HG03354 (cell line): ENCODE measurements around the gene ATP7A.
"Not testable (repeated sequence)": the region's sequence is repeated elsewhere in the genome, so short reads cannot be mapped to it uniquely, and the experiment has no call there.

Experiments
- ATAC-seq: cut with Tn5 transposase; IDR thresholded peaks from one replicate; pipeline ENCODE4 v1.9.1; 2021; ENCODE audit warnings: mild to moderate bottlenecking; ENCODE audit not compliant: unreplicated experiment, poor library complexity, severe bottlenecking

The ATP7A gene

GRCh38 chrX:77938083-77938680 is 27.7 kb downstream of the ATP7A start:
- no peak for ATAC-seq

- ATAC-seq = not testable (repeated sequence)
Measured at GRCh38 chrX:77945031-77945430, 34.5 kb downstream of the ATP7A start.

GRCh38 chrX:77945910-77946545 is 35.5 kb downstream of the ATP7A start:
- no peak for ATAC-seq

GRCh38 chrX:77946571-77946970 is 36.1 kb downstream of the ATP7A start:
- no peak for ATAC-seq

GRCh38 chrX:77949840-77950239 is 39.3 kb downstream of the ATP7A start:
- no peak for ATAC-seq

GRCh38 chrX:77952173-77952572 is 41.7 kb downstream of the ATP7A start:
- ATAC-seq = no peak

- ATAC-seq = no peak
Measured at GRCh38 chrX:77953302-77953701, 42.8 kb downstream of the ATP7A start.

- no peak for ATAC-seq
Measured at GRCh38 chrX:77953708-77954107, 43.2 kb downstream of the ATP7A start.

GRCh38 chrX:77960567-77960966 is 50.1 kb downstream of the ATP7A start:
- ATAC-seq = no peak

GRCh38 chrX:77961063-77961462 is 50.6 kb downstream of the ATP7A start:
- no peak for ATAC-seq

GRCh38 chrX:77962068-77962902 is 51.8 kb downstream of the ATP7A start:
- no peak for ATAC-seq

- no peak for ATAC-seq
Measured at GRCh38 chrX:77966361-77966760, 55.9 kb downstream of the ATP7A start.

- no peak for ATAC-seq
Measured at GRCh38 chrX:77967631-77968030, 57.1 kb downstream of the ATP7A start.

GRCh38 chrX:77969538-77969937 is 59.0 kb downstream of the ATP7A start, which contains the start of gene PGAM4:
Gene PGAM4, minus strand, starts transcription at chrX:77969638. Its CDS starts 0 bp downstream, at chrX:77969638.
- no peak for ATAC-seq

GRCh38 chrX:77975755-77976154 is 65.3 kb downstream of the ATP7A start:
- ATAC-seq = no peak

GRCh38 chrX:77977095-77977494 is 66.6 kb downstream of the ATP7A start:
- no peak for ATAC-seq

- ATAC-seq = no peak
Measured at GRCh38 chrX:77977518-77977917, 67.0 kb downstream of the ATP7A start.

GRCh38 chrX:77979870-77980269 is 69.4 kb downstream of the ATP7A start:
- ATAC-seq = no peak

- ATAC-seq = no peak
Measured at GRCh38 chrX:78011846-78012245, 101.4 kb downstream of the ATP7A start.

- ATAC-seq = no peak
Measured at GRCh38 chrX:78019586-78020483, 109.3 kb downstream of the ATP7A start.
